AG08396 (cell line): ENCODE measurements around the gene FDX1.

Source experiments
- DNase-seq: peaks from one replicate; pipeline ENCODE4 v3.0.0; 2012; ENCODE audit warnings: low spot score, mixed read lengths

The FDX1 gene

DNA sequence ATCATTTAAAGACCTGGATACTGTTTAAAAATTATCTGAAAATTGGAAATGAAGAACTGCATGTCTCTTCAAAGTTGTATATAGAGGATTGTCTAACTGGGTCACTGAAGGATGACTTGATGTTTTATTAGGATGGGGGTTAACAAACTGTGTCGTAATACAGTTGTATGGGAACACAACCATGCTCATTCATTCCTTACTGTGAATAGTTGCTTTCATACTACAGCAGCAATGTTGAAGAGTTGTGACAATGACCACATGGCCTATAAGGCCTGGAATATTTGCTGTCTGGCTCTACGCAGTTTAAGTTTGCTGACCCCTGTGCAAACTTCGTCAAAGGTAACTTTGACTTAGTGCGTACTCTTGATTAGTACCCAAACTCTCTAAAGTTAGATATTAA lies 38.4 kb downstream of the FDX1 start:
- no peak for DNase-seq

DNA sequence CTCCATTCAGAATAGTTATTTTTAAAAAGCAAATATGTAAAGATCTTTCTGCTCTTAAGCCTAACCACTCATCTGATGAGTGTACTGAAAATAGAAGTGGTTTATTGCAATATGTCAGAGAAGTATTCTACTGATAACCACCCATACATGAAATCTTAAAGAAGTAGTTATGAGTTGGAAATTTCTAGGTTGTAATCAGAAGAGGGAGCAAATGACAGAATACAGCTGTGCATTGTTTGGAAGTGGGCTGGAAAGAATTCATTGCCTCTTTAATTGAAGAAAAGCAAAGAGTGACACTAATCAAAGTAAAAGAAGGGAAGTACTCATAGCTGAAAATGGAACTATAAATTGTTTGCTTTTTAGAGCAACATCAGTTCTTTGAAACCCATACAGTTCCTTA lies 39.4 kb downstream of the FDX1 start:
- no peak for DNase-seq

DNA sequence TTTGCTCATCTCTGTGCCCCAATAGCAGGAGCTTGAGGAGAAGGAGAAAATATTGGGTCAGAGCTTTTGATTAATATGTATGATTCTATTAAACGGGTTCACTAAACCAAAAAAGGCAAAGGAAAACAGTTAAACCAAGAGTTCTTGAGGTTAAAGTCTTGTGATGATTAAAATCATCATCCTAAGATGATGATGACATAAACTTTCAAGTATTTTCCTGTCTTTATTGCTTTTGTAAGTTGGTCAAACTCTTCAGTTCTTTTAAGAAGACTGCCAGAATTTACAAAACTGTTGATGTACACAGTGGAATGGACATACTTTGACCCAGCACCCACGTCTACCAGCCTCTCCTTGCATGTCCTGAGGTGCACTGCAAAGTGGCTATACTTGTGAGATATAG lies 41.0 kb downstream of the FDX1 start:
- DNase-seq, result no peak

DNA sequence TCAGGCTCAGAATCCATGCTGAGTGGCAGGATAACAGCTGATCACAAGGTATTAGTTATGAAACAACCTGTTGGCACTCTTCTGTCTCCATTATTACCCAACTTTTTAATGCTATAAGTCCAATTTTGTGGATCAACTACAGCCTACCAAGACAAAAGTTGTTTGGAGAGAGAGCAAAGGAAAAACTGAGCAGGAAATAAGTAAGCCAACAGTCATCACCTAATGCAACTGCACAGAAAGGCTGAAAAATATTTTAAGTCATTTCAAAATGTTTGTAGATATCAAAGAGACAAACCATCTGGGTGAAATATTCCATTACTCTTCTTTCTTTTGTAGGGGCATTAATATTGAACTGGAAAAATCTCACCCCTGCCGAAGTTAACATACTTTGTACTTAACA lies 41.6 kb downstream of the FDX1 start:
- no peak for DNase-seq

DNA sequence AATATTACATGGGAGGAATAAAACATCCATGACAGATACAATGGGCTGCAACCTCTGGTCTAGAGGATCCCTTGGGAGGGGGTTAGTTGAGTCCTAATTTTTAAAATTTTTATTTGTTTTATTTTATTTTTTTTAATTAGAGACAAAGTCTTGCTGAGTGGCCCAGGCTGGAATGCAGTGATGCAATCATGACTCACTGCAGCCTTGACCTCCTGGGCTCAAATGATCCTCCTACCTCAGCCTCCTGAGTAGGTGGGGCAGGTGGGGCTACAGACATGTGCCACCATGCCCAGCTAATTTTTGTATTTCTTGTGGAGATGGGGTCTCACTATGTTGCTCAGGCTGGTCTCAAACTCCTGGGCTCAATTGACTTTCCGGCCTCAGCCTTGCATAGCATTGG lies 43.1 kb downstream of the FDX1 start:
- no peak for DNase-seq

DNA sequence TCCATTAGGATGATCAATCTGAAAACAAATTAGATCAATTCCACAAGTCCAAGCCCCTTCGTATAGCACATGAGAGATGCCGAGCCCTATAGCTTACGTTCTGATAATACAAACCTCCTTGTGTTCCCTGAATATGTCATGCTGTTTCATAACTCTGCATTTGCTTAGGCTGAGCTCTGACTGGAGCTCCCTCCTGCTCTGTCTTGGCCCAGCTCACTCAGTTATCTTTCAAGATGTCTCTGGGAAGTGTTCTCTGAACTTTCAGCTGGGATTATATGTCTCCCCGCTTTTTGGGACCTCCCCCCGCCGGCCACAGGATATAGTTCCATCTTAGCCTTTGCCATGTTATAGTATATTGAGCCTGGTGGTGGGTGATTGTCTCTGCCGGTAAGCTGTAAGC lies 44.0 kb downstream of the FDX1 start:
- DNase-seq, result no peak

DNA sequence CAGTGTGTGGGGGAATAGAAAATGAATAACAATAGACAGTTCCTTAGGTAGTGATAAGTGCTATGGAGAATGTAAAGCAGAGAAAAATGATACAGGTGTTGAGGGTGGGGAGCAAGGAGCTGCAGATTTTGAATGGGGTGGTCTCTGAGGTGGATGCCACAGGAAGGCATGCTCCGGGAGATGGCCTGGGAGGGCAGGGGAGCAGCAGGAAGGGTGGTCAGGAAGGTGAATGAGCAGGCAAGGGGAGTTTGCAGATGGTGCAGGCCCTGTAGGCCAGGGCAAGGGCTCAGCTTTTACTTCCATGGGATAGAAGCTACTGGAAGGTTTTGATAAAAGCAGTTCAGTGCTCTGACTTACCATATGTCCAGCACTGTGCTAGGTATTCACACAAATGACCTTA lies 44.8 kb downstream of the FDX1 start:
- DNase-seq, result no peak

DNA sequence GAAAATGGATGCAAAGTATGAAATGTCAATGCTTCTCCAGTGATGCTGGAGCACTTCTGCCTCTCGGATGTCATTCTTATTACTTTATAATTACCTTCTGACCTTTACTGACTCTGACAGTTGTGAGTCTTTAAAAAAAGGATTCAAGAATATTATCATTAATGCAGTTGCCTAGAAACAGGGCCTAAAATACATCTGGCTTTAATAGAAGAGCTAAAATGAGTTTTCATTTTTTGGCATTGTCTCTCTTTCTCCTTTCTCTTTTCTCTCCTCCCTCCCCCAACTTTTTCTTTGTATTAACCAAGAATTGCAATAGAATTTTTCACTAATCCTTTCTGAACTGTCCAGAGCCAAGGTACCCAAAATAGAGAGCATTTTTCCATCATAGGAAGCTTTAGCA lies 45.9 kb downstream of the FDX1 start:
- no peak for DNase-seq

DNA sequence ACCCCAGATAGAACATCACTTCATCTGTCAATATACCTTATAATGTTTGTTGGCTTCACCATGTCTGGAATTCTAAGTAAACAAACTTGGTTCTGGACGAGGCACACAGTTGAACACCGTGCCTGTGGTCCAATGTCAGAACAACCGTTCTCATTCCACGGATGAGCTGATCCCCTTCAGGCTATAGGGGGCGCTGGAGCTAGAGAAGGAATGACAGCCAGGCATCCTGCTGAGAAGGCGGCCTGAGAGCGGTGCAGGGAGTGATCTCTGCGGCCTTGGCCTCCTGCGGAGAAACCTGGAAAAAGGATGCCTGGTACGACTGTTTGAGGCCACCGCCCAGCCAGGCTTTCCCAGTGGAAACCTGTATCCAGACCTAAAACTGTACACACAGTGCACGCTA lies 48.7 kb downstream of the FDX1 start:
- no peak for DNase-seq

DNA sequence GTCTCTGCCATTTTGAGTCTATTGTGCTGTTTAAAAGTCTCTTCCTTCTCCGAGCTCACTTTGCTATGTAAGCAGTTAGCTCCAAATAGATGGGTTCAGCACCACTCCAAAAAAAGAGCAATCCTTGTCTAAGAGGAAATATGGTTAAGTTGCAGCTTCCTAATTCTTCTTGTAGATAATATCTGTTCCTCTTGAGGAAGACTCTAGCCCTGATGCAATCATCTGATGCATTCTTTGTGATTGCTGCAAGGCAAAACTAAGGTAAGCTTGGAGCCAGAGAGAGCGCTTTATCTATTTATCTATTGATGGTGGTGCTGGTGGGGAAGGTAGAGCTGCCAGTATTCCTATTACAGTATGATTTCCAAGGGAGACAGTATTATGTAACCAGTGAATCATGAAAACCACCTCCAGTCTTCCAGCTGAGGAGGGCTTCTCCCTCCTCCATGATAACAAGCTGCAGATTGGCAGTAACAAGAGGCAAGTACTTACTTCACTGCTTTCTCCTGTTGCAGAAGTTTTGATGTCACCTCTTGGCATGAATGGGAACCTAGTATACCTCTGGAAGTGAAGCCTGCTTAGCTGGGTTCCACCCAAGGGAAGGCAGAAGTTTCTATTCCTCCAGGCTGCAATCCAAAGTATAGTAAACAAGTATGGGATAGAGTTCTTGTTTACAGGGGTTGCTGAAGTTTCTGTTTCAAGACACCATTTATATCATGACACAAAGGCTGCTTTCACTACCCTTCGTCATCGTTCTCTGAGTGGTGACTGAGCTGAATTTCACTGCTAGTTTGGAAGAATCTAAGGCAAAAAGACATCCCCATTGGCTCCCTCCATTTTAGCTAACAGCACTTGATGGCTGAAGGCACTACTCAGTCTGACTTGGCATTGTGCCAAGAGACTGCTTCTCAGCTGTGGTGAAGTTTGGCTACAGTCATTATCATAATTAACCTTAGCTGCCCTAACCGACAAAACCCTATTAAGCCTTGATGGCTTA lies 49.7 kb downstream of the FDX1 start:
- no peak for DNase-seq

DNA sequence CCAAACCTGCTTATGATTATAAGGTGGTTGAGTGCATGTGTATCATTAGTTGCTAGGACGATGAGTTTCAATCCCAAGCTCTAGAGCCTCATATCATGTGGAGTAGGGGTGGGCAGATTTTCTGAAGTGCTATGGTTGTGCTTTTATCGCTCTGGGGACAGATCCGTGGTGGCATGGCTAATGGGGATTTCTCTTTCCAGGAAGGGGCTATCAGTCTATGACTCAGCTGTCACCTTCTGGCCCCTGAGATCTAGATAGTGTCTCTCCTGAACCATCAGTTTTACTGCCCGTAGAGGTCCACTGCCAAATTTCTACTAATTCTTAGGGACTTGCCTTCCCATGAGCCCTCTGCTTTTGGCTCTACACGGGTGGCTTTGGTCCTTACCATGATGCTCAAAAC lies 51.8 kb downstream of the FDX1 start:
- DNase-seq, result no peak

DNA sequence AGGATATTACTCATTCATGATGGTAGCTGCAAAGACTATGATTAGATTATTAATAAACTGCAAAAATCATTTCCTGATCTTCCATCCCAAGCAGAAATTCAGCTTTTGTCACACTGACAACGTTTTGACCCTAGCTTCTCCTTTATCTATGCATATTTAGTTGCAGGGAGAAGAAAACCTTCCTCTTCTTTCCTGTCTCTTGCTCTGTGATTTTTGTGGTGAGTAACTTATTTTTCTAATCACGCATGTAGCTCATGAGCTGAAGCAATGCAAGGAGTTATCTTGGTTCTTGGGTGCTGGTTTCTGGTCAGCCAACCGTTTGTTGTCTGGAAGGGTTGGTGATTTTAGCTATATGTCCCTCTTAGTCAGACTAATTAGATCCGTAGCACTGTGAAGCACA lies 56.4 kb downstream of the FDX1 start:
- no peak for DNase-seq

DNA sequence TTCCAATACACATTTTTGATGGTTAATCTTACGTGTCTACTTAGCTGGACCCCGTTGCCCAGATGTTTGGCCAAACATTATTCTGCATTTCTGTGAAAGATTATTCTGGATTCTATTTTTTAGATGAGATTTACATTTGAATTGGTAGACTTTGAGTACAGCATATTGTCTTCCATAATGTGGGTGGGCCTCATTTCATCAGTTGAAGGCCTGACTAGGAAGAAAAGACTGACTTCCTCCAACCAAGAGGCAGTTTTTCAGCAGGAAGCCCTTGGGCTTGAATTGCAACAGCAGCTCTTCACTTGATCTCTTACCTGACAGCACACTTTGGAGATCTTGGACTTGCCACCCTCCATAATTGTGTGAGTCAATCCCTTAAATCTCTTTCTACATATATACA lies 58.7 kb downstream of the FDX1 start:
- no peak for DNase-seq

DNA sequence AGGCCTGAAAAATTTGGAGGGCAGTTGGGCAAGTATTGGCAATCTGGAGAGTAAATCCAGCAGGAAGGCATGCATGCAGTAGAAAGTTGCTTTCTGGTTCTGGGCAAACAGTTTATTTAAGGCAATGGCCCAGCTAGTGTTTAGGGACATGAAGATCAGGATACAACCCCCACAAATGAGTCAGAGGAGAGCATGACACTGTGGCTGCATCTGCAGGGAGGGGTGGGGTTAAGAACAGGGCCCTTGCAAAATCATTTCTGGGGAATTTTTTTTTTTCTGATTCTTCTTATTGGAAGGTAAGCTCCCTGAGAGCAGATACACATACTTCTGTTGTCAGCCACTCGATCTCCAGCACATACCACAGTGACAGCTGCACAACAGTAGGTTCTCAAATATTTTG lies 61.1 kb downstream of the FDX1 start:
- peak; percentile 69 for DNase-seq

DNA sequence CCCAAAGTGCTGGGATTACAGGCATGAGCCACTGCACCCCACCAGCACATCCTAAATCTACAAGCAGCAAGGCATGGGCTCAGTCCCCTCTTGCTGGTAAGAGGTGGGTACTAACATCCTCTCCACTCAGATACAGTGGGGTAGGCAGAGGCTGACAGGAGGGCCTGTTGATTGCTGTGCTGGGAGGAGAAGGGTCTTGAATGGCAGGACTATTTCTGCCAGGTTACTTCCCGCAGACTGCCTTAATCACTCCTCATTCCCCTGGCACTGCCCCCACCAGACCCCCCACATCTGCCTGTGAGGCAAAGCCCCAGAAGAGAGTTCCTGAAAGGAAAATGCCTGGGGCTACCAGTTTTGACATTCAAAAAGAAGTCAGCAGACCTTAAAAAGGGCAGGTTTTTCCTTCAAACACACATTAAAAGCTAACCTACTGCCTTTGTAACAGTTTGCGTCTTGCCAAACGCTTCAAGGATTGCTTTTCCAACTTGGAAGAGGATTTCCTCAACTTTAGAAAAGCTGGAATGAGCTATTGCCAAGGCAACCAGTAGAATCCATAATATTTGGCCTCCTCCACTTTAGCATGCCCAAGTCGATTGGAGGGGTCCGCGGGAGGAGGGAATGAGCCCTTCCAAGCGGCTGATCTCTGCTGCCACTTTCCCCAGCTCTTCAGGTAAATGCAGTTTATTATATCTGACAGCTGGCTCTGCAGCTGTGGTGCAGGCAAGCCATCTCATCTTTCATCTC lies 62.0 kb downstream of the FDX1 start:
- DNase-seq, result no peak

DNA sequence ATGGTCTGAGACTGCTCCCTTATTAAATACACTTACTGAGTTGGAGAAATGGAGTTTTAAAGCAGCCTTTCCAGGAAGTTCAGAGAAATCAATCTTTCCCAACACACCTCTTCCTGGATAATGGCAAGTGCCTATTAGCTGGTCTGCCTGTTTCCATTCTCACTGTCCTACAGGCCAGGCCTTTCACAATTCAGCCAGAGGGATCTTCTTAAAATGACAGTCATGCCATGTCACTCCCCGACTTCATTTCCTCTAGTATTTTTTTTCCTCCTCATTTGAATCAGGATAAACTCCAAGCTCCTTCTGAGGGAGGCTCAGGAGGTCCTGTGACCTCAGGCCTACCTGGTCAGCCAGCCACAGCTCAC lies 62.6 kb downstream of the FDX1 start:
- no peak for DNase-seq

DNA sequence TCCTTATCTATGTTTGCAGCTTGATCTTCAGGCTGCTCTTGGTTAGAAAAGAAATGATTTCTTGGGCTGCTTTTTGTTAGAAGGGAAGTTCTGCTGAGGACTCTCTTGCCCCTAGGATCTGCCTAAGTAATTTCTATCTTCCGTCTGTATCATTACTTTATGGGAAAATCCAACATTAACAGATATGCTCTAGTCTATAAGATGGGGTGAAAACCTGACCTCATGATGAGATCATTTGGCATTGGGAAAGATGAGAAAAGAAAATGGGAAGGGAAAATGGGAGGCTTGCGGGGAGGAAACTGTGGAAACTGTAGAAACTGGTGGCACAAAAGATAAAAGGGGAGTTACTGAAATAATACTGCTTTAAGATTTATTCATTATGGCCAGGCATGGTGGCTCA lies 63.6 kb downstream of the FDX1 start:
- no peak for DNase-seq

DNA sequence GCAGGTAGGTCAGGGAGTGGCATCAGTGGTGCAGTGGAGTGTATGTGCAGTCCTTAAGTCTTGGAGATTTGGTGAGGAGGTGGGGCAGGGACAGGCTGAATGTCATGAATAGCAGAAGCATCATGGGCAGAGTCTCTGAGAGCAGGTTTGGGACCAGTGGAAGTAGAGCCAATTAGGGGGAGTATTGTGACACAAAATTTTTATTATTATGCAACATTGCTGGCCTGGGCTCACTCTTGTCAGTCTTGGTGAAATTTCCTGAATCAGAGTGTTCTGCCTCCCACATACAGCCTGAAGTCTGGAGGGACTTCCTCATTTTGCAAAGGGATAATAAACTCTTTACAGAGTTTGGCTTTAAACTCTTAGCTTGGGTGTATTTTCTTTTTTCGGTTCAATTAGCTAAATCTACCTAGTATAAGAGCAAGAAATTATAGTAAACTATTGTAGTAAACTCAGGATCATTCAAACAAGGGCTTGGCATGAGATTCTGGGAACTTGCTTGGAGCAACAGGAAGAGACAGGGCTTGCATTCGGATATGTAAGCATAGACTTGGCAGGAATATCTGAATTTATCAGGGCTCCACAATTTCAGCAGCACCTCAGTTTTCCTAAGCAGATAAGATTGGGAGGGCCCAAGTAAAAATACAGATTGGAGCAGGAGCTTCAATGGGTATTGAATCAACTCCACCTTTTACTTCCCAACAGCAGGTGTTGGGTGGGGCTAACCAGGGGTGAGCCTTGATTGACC lies 67.7 kb downstream of the FDX1 start:
- no peak for DNase-seq

DNA sequence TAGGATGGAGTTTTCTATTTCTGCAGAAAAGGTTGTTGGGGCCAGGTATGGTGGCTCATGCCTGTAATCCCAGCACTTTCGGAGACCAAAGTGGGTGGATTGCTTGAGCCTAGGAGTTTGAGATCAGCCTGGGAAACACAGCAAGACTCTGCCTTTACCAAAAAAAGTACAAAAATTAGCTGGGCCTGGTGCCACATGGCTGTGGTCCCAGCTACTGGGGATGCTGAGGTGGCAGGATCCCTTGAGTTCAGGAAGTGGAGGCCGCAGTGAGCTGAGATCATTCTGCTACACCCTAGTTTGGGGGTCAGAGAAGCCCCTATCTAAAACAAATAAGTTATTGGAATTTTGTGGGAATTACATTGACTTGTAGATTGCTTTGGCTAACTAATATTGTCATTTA lies 71.7 kb downstream of the FDX1 start:
- no peak for DNase-seq

DNA sequence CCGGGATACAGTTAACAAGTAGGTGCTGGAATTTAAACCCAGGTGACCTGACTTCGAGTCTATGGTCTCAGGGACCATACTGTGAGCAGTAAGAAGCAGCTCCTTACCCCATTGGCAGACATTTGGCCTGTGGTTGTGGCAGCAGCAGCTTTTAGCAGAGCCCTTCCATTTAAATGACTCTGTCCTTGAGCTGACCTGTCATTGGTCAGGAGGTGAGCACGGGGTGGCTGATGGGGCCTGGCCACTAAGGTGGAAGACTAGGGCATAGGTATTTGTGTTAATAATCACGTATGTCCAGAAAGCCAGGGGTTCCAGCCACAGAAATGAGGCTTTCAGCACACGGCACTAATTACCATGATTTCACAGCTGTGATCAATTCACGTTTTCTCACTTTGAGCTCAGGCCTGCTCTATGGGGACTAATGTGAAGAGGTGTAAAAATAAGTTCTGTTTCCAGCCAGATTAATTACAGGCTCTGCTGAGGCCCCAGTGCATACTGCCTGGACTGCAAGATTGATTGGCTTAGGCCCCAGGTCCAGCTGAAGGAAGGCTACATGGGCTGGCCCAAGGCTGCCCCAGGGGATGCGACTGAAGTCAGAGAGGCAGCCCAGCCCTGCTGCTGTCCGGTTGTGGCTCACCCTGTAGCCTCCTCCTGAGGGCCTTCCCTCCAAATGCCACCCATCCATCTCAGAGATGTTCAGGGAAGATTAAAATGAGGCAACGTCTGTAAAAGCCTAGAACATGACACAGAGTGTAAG lies 76.0 kb downstream of the FDX1 start:
- no peak for DNase-seq

DNA sequence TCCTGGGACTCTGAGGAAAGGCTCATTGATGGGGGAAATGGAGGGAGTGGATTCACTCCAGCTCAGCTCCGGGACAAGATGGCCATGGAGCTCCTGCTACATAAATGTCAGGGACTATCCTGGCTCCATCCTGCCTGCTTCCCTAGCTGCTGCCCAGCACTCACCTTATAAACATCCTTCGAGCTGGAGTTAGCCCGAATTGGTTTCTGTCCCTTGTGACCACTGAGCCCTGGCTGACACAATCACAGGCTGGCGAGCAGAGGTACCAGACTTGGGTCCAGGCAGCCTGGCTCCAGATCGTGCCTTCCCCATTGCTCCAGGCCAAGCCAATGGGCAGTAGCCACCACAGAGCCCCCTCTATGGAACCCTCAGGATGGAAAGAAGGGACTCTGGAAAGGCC lies 77.6 kb downstream of the FDX1 start:
- no peak for DNase-seq

DNA sequence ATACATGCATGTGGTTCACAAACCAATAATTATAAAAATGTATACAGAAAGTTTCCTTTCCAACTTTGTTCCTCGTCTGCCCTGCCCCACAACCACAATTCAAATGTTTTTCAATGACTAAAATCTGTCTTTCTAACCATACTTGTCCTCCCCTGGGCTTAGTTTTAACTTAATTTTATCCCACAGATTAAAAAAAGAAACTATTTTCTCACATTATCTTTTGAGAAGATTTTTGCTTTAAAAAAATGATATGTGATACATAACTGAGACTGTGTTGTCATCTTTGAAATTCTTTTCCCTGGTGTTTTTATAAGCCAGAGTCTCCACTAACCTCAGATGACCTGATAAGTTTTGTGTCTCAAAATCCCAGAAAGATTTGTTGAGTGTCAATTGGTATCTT lies 79.0 kb downstream of the FDX1 start:
- no peak for DNase-seq
